Mammary epithelial cell (primary cell): ENCODE data around the gene MT1M.

Experiments used
- CTCF ChIP-seq, 2 donors: IDR thresholded peaks in 1 of 2; conservative IDR thresholded peaks in 1 of 2; 2 replicates each; pipeline ENCODE4 v1.5.1; 2011 to 2012; ENCODE audit warnings: inconsistent platforms in 2 of 2, low read length in 2 of 2, mild to moderate bottlenecking in 2 of 2, control low read depth in 1 of 2, low read depth in 1 of 2; ENCODE audit not compliant: insufficient read depth in 1 of 2; ENCODE audit errors: extremely low read depth in 1 of 2
- EZH2 ChIP-seq: IDR thresholded peaks from 2 replicates; pipeline ENCODE4 v1.6.1; 2012; ENCODE audit warnings: low read length, inconsistent platforms, borderline replicate concordance

- TF ChIP-seq CTCF (conservative IDR thresholded peaks at IDR 0.05 in 1 of 2, IDR thresholded peaks at IDR 0.05 in 1 of 2; ENCODE audit: extremely low read depth in 1 of 2, insufficient read depth in 1 of 2, low read depth in 1 of 2, low read length in 2 of 2) (no peak), EZH2 (no peak)
These were observed 27.0 kb upstream of the MT1M start for GRCh38 chr16:56605475-56605874.
